Activated CD8-positive, alpha-beta memory T cell treated with anti-CD3 and anti-CD28 coated beads, Interleukin-2, amount 50 U/mL, for 1 hour (primary cell): ENCODE results near the gene KIAA0319L.
"Not testable (repeated sequence)": the region's sequence is repeated elsewhere in the genome, so short reads cannot be mapped to it uniquely, and the experiment has no call there.

ENCODE experiments used
- DNase-seq: peaks from one replicate; pipeline ENCODE4 v3.0.0-alpha.2; 2020; ENCODE audit errors: extremely low read depth

Gene KIAA0319L

DNA sequence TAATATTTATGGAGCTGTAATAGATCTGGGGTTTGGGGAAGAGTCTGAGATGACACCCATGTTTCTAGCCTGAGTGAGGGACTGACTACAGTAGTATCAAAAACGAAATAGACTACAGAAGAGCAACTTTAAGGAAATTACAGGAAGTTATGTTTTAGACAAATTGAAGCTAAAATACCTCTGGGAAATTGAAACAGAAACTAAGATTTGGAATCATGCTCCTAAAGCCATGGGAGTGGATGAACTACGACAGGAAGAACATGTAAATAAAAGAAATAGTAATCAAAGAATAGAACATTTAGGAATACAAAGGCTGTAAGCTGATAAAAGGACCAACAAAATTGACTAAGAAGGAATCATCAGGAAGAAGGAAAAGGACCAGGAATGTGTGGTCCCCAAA is 68.9 kb downstream of the KIAA0319L start:
- DNase-seq = no peak

GRCh38 chr1:35486858-35487408 is 70.3 kb downstream of the KIAA0319L start:
- DNase-seq = no peak

DNA sequence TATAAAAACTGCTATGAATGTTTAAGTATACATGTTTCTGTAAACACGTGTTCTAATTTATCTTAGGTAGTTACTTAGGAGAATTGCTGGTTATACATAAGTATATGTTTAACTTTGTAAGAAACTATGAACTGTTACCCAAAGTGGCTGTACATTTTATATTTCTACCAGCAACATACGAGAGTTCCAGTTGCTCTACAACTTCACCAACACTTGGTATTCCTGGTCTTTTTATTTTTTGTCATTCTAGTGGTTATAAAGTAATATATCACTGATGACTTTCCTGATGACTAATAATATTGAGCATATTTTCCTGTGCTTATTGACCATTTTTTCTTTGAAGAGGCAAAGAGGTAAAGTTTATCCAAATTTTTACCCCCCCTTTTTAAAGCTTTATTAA is 76.0 kb downstream of the KIAA0319L start:
- DNase-seq = no peak

DNA sequence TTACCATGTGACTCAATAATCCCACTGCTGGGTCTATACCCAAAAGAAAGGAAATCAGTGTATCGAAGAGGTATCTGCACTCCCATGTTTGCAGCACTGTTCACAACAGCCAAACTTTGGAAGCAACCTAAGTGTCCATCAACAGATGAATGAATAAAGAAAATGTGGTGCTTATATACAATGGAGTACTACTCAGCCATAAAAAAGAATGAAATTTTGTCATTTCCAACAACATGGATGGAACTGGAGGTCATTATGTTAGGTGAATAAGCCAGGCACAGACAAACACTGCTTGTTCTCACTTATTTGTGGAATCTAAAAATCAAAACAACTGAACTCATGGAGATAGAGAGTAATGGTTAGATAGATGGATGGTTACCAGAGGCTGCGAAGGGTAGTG is 79.3 kb downstream of the KIAA0319L start:
- no peak for DNase-seq

GRCh38 chr1:35475856-35476674 is 81.1 kb downstream of the KIAA0319L start:
- no peak for DNase-seq

DNA sequence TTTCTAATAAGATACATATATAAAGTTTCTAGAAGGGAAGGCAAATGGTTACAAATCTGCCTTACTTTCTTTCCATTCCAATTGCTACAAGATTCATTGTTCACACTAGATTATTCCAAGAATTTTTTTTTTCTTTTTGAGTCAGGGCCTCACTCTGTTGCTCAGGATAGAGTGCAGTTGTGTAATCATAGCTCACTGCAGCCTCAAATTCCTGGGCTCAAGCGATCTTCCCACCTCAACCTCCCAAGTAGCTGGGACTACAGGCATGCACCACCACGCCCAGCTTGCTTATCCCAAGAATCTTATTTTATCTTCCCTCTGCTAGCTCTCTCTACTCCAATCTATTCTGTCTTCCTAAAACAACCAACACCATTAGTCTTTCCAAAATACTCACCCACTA is 81.8 kb downstream of the KIAA0319L start:
- no peak for DNase-seq

DNA sequence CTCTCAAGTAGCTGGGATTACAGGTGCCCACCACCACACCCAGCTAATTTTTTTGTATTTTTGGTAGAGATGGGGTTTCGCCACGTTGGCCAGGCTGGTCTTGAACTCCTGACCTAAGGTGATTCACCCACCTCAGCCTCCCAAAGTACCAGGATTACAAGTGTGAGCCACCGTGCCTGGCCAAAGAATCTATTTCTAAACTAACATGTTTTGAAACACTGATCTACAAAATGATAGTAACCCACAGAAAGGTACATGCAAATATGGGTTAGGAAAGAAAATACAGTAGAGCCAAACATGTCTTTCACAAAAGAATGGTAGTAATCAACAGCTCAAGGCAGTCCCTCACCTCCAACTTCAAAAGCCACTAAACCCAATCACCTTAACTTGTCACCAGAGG is 84.0 kb downstream of the KIAA0319L start:
- not testable (repeated sequence) for DNase-seq

DNA sequence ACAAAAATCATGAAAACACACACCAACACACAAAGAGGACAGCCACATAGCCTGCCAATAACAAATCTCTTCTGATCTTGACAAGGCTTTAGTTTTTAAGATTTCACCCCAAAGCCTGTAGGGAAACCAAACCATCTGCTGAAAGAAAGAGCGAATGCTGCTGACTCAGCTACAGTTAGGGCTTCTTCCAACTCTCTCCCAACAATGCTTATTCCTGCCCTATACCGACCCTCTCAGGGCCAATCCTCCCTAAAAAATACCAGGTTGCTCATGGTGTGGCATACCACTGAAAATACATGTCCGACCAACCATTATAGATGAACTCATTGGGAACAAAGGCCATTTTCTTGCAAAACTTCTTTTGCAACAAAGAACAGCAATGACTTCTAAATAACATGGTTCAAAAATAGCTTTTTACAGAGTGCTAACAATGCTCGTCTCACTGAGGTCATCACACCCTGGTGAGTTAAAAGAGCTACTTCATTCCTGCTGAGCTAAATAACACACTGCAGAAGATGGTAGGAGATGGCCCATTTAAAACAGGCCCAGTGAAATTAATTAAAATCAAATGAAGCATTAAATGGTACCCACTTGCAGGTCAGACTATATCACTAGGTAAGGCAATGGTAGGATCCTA is 86.1 kb downstream of the KIAA0319L start:
- no peak for DNase-seq

- no peak for DNase-seq
Observed at GRCh38 chr1:35466120-35466519, 91.1 kb downstream of the KIAA0319L start.

DNA sequence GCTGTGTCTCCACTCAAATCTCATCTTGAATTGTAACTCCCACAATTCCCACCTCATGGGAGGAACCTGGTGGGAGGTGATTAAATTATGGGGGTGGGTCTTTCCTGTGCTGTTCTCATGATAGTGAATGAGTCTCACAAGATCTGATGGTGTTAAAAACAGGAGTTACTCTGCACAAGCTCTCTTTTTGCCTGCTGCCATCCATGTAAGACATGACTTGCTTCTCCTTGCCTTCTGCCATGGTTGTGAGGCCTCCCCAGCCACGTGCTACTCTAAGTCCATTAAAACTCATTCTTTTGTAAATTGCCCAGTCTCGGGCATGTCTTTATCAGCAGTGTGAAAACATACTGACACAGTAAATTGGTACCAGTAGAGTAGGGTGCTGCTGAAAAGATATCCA is 93.5 kb downstream of the KIAA0319L start:
- DNase-seq = not testable (repeated sequence)

DNA sequence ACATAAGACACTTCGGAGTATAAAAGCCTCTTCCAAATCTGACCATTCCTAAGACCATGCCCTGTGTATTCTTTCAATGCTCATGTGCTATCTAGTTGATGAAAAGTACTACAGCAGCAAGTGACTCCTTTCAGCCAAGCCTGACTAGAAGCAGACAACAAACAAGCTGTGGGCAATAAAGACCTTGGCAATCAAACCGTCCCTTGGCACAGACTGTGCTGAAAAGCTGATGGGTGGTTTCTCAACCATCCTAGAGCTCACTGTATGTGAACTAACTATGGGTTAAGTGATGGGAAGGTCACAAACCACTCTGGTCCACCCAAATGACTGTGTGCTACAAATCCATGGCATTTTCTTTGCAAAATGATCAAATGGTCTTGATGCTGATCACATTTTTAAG is 94.0 kb downstream of the KIAA0319L start:
- DNase-seq = no peak

GRCh38 chr1:35461966-35462651 is 95.1 kb downstream of the KIAA0319L start:
- DNase-seq = no peak

GRCh38 chr1:35460796-35461195 is 96.4 kb downstream of the KIAA0319L start:
- no peak for DNase-seq

DNA sequence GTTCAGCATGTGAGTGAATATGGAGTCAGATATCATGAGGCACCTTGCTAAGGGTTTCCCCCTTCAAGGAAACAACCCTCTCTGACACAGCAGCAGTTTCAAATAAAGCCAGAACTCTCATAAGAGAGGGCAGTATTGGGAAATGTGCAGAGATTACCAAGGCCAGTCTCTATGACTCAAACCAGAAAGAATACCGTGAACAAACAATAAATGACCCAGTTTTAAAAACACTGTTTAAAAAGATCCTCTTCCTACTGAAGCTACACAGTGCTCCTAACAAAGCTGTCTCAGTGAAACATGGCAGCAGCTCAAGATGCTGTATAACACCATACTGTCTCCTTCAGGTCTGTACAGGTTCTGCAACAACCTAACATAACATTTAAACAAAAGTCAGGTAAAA is 102.6 kb downstream of the KIAA0319L start:
- DNase-seq = no peak

- DNase-seq = no peak
Observed at GRCh38 chr1:35454176-35454575, 103.0 kb downstream of the KIAA0319L start.

DNA sequence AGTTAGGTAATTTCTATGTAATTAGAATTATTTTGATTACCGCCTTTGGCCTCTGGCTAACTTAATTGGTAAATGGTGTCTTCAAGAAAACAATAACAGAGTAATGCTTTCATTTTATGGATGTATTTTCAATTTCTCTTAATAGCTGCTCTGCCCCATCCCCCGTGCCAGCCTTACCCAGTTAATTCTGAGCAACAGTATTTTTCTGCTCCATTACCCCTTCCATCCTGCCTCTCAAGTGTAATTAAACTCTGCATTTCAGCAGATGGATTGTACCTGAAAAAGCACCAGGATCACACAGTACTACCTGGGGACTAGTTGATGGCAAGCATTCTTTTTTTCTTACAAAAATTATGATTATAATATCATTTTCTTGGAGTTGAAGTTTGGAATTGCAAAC is 104.2 kb downstream of the KIAA0319L start:
- no peak for DNase-seq

GRCh38 chr1:35452106-35452774 is 105.0 kb downstream of the KIAA0319L start:
- no peak for DNase-seq

DNA sequence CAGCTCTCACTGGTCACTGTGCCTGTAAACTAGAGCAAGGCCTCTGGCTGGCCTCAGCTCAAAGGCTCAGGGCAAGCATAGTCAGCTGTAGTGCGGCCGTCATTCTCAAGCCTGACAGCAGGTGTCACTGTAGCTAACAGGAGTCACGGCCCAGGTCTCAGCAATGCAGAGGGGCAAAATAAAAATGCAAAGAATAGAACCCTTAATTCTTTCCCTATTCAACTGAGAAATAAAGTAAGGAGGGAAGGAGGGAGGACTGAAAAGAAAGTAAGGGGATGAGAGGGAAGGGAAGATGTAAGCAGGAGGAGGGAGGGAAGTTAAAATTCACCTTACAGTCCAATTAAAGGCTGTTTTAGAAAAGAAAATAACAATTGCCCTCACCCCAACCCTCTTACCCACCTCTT is 106.1 kb downstream of the KIAA0319L start:
- peak; percentile 47 for DNase-seq

GRCh38 chr1:35449334-35450008 is 107.7 kb downstream of the KIAA0319L start:
- no peak for DNase-seq

DNA sequence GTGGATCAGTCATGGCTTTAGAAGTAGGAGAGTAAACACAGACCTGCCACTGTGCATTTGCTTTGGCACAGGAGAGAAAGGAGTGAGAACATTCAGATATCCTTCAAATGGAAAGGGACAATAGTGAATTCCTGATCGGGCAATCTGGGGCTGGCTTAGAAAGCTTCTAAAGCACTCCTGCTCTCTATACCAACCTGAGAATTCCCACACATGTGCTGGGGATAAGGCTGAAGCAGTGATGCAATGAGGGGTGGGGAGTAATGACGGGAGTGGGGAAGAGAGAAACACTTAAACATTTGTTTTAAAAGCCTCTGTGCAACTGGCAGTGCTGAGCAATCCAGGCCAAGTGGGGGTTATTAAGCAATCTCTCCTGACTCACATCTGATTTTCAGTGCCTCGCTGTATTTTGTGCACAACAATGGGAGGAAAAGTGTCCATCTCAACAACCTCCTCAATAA is 108.8 kb downstream of the KIAA0319L start:
- DNase-seq = no peak

DNA sequence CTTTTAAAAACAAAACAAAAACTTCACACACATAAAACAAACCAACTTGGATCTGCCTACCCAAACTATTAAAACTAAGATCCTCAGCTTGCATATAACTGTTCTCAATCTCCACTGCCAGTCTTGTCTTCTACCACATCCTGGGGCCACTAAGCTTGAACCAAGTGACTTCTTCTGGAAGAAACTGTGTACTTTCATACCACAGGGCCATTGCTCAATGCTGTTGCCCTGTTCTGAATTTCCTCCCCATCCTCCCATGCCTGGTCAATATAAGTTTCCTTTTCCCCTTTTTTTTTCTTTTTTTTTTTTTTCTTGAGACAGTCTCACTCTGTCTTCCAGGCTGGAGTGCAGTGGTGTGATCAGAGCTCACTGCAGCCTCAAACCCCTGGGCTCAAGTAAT is 109.9 kb downstream of the KIAA0319L start:
- DNase-seq = no peak

DNA sequence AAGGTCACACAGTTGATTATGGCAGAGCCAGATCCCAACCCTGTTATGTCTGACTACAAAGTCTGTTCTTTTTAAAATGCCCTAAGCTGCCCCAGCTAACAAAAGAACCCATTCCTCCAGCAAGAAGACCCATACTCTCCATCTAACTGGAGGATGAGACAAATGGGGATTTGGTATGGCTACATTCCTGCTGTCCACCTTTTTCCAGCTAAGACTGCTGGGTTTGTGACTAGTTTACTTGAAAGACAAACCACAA is 112.8 kb downstream of the KIAA0319L start:
- no peak for DNase-seq
